Uterus (tissue), 2 donors: ENCODE measurements around the gene VPS4A.

Experiments
- CTCF ChIP-seq, 4 experiments: fragments of 200-600 bp in 2 of 4; fragments of 450-650 bp in 2 of 4; sonication (generic) in 2 of 4; IDR thresholded peaks; one replicate each; pipeline ENCODE4 v1.5.1; 2016 to 2019; ENCODE audit warnings: antibody characterized with exemption in 4 of 4, mild to moderate bottlenecking in 2 of 4, moderate library complexity in 1 of 4
- POLR2A ChIP-seq, 2 donors: fragments of 450-650 bp; IDR thresholded peaks; one replicate each; pipeline ENCODE4 v1.6.1; 2016; ENCODE audit warnings: antibody characterized with exemption in 2 of 2, mild to moderate bottlenecking in 1 of 2, moderate library complexity in 1 of 2

GRCh38 chr16:69323415-69323814 is 12.3 kb downstream of the VPS4A start:
- TF ChIP-seq CTCF (IDR thresholded peaks at IDR 0.05) = no peak
- TF ChIP-seq POLR2A (IDR thresholded peaks at IDR 0.05) = no peak
